OCI-LY3 (cell line): Measurements from ENCODE around the gene NPAT.

Experiments
- CTCF ChIP-seq: fragments of 200-600, 300-600 bp; sonication (generic); IDR thresholded peaks from 2 replicates; pipeline ENCODE4 v1.5.1; 2014; ENCODE audit warnings: antibody characterized with exemption, low read length, low read depth
- EZH2phosphoT487 ChIP-seq: fragments of 200-600 bp; shearing (Covaris generic); IDR thresholded peaks from 2 replicates; pipeline ENCODE4 v1.6.1; 2018; ENCODE audit warnings: antibody characterized with exemption, mixed run types, low read depth

- TF ChIP-seq CTCF (no peak), EZH2phosphoT487 (no peak)
Observed at GRCh38 chr11:108218912-108219783, 3.3 kb downstream of the NPAT start.
